ENCODE data around the gene STIL.
A peak's percentile ranks its signal among the peaks of the same experiment; 100 is the strongest.

Gene STIL

DNA sequence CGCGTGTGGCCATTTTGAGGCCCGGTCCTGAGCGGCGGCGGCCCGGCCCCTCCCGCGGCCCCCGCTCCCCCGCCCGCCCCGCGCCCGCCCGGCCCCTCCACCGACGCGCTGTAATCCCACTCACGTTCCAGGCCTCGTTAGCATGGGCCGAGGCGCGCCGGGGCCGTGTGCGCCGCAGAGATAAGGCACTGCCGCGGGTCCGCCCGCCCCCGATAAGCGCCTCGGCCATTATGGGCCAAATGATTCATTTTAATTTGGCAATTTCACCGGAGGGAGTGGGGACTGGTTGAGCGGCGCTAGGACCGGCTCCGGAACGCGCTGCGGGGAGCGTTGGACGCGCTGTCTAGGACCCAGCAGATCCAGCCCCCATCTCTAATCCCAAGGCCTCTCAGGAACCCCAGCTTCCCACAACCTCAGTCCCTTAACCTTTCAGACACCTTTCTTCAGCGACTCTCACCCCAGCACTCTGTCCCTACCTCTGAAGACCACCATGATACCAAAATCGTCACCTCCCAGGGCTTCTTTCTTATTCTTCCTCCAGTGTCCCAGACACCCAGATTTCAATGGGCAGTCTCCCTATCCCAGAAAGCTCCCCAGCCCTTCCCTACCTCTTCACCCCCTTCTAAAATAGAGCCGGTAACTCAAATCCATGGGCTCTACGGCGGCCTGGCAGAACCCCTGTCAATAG, 81.6 kb downstream of the STIL start, which contains the start of gene TAL1:
TSS of gene TAL1 (minus strand) at position 39 of the 688 bp plus-strand sequence. CDS start 6,337 bp downstream, outside the sequence.
- no peak for DNase-seq

DNA sequence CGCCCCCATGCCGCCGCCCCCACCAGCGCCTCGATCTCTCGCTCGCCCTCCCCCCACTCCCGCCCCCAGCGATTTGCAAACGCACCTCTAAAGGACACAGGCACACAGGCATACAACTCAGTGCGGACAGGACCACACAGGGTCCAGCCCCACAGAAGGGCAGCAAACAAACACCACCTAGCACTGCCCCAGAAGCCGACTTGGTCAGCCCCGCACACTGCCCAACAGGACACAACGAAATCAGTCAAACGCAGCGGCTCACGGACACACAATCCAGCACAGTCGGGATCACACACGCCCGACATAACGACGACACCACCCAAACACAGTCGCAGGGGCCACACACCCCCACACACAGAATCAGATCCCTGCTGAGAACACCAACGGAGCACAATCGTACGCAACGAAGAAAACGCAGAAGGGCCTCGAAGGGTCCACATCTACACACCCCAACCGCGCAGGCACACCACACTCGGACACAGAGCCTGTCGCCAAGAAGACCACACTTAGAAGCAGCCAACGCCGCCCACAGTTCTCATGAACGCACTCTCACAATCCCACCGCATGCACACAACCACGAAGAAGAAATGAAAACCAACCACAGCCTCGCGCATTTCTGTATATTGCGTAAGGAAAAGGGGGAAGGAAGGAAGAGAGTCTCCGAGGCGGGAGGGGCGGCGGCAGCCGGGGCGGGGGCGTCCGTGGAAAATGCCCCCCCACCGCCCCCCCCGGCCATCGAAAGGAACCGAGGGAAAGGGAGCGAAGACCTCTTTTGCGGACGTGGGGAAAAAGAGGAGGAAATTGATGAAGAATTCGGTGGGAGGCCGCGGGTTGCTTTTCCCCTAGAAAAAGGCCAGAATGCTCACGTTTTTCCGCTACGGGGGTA, 82.4 kb downstream of the STIL start:
- DNase-seq = peak; percentile 25 to 48

- no peak for DNase-seq
Observed at GRCh38 chr1:47230692-47231300, 83.2 kb downstream of the STIL start.

DNA sequence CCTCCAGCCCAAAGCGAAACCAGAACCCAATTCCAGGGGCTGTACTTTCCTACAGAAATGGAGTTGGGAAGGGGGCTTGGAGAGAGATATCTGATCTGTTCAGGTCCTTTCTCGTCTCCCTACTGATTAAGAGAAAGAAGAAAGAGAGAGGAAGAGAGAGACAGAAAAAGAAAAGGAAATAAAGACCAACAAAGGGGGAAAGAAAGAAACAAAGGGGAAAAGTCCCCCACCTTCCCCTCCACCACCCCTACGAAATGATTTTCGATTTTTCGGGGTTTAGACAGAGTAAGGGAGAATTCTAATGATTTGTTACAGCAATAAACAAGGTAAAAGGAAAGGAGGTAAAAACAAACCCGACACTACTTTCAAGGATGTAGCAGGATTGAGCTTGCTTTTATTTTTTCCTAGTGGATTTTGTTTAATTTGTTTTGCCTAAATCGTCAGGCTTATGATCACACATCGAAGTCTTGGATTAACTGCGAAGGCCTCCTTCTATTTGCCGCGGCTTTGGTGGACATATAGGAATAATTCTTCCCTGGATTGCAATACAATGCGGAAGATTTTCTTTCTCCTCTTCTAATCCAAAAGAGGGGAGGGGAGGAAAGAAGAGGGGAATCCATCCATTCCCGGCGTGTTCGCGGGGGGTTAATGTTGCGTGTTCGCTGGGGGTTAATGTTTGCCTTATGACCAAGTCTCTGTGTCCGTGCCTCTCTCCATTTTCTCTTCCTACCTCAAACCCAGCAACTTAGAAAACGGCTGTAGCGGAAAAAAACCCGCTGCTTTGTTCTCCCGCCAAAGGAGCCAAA, 83.9 kb downstream of the STIL start:
- no peak for DNase-seq

DNA sequence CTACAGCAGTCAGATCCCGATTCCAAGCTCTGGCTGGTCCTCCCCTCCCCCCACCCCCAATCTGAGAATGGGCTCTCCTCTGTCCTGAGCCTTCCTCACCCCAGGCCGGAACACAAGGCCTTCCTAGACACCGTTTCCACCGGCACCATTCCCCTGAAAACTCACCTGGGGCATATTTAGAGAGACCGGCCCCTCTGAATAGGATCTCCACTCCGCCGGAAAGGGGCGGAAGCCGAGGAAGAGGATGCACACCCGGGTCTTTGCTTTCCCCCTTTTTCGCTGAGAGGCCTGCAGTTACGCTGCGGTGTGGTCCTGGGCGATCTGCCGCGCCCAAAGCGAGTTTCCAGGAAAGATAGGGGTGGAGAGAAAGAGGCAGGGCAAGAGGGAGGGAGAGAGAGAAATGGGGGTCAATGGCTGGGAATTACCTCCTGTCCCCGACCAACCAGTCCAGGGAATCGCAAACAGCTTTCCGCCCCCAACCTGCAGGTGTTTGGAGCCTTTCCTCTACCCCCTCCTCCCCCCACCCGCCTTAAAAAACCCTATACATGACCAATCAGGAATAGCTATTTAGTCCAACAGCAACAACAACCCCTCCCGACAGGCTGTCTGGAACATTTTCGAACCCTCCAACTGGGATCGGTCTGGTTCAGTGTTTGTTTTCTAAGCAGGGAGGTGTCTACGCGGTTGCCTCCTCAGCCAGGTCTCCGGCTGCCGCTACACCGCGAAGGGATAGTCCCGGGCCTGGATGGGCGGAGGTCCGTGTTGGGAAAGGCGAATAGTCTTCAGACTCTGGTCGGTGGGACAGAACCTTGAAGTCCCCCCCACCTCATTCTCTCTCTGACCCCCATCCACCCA, 84.7 kb downstream of the STIL start:
- DNase-seq = no peak

DNA sequence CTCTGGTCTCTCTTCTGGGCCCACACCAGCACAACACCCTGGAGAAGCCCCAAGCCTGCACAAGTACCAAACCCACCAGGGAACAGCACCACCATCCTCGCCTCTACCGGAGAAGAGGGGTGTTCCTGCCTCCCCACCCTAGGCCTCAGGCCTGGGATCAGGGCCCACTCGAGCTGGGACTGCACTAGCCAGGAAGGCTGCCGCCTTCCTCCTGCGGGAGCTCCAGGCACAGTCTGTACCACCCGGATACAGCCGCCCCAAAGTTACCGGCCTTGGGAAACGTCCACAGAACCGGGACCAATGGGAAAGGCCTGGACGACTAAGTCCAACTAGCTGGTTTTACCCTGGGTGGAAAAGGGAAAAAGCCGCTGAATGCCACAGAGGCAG, 85.3 kb downstream of the STIL start:
- DNase-seq = no peak

GRCh38 chr1:47227341-47228232, 86.4 kb downstream of the STIL start:
- no peak for DNase-seq

DNA sequence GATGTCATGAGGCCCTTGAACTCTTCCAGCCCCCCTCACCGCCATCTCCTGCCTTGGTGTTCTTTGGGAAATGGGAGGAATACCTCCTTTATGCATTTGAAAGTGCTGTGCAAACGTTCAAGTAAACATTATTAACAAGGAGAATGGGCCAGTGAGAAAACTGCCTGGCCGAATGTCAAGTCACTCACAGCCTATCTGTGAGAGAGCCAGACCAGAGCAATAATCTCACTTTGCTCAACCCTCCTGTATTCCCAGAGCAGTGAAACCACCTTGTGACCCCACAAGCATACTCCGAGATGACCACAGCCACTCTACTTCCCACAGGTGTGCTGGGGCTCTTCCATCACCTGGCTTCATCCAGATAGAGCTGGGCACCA, 87.1 kb downstream of the STIL start:
- no peak for DNase-seq

- no peak for DNase-seq
Observed at GRCh38 chr1:47226121-47226838, 87.7 kb downstream of the STIL start.

DNA sequence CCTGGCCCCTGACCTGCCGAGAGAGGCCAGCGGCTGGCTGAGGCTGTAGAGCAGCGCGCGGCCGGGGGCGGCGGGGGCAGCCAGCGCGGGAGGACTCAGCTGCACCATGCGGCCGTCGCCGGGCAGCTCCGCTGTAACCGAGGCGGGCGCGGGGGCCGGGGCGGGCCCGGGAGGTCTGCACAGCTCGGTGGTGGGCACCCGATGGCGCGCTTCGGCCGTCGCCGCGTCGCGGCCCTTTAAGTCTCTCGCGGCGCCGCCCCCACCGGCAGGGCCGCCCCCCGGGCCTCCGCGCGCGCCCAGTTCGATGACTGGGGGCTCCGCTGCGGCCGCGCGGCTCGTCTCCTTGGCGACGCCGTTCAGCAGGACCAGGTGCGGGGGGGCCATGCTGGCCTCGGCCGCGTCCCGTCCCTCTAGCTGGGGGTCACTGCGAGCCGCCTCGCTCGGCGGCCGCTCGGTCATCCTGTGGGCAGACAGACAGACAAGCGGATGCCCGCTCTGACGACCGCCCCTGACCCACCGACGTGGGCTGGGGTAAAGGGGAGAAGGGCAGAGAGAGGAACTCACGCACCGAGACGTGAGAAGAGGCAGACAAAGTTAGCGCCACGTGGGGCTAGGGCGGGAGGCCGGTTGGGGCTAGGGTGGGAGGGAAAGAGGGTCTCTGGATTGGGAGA, 88.4 kb downstream of the STIL start:
- DNase-seq = no peak

- no peak for DNase-seq
Observed at GRCh38 chr1:47224676-47225399, 89.1 kb downstream of the STIL start.

DNA sequence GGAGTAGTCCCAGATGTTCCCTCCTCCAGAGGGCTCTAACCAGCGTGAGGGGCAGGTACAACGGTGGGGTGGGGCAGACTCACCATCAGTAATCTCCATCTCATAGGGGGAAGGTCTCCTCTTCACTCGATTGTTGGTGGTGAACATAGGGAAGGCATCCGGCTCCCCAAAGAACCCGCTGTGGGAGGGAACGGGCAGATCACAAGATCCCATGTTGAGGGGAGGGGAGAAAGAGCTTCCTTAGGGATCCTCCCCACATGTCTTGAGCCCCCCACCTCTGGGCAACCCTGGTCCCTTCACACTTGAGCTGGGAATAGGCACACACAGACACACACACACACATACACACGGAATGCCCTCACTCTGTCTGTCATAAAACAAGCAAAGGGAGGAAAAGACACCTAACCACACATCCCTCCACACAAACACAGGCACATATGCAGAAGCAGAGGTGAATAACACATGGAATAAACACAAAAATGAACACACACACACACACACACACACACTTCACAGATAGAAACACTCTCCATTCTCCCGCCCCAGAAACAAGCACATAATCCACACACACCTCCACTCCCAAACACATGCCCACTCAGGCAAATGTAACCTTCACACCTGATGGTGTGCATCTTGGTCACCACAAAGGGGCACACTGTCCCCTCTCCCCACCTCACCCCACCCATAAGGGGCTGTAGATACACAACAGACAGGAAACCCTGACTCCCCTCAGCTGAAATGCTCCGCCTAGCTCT, 89.8 kb downstream of the STIL start:
- DNase-seq = no peak

GRCh38 chr1:47223174-47223920, 90.6 kb downstream of the STIL start:
- DNase-seq = no peak

DNA sequence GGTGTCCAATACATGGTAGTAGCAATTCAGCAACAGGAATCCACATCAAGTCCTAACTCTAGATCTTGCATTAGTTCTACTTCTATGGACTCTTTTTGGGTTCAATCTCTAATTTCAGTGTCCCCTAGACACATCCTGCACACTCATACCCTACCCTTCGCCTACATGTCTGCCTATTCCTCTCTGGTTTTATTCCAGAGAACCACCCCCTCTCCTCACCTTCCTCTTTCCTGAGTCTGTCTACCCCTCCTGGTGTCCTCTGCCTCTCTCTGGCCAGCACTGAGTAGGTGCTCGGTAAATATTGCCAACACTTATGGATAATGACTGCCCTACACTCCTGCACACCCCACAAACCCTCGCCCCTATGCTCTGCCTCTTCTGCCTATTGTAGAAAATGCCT, 91.5 kb downstream of the STIL start:
- DNase-seq = no peak

- no peak for DNase-seq
Observed at GRCh38 chr1:47219590-47220220, 94.2 kb downstream of the STIL start.

- DNase-seq = no peak
Observed at GRCh38 chr1:47219001-47219400, 94.9 kb downstream of the STIL start.
